Stimulated activated effector memory CD8-positive, alpha-beta T cell treated with anti-CD3 and anti-CD28 coated beads, Interleukin-12 subunit alpha, Interleukin-12 subunit beta, amount 100 ng/mL, for 72 hours (primary cell): ENCODE measurements around the gene FTSJ1.

Experiments used
- ATAC-seq: fragments of 150-1000 bp; cut with Tn5 transposase; 2 replicates; pipeline ENCODE4 v1.10.0; 2021
- DNase-seq, 2 donors: peaks; one replicate each; pipeline ENCODE4 v3.0.0; 2021 to 2022; ENCODE audit warnings: low spot score in 2 of 2
- H3K27ac Mint-ChIP-seq: one replicate; pipeline ENCODE4 v1.8.0; 2022; ENCODE audit warnings: mild to moderate bottlenecking, mixed read lengths
- H3K36me3 Mint-ChIP-seq: one replicate; pipeline ENCODE4 v1.8.0; 2022; ENCODE audit warnings: mild to moderate bottlenecking, mixed read lengths
- H3K4me1 Mint-ChIP-seq: one replicate; pipeline ENCODE4 v1.8.0; 2022; ENCODE audit warnings: mixed read lengths
- H3K4me3 Mint-ChIP-seq: one replicate; pipeline ENCODE4 v1.8.0; 2022; ENCODE audit warnings: mild to moderate bottlenecking, mixed read lengths
- H3K9me3 Mint-ChIP-seq: one replicate; pipeline ENCODE4 v1.8.0; 2022; ENCODE audit warnings: mixed read lengths

The FTSJ1 gene

GRCh38 chrX:48476919-48477318 is 920 bp downstream of the FTSJ1 start:
- ATAC-seq = no peak
- Mint-ChIP-seq H3K36me3 (peaks cover 59% of the 10 kb centered on the region), H3K27ac (peak overlapping the region; percentile 99), H3K4me1 (peaks cover 45% of the 10 kb centered on the region), H3K4me3 (peak overlapping the region; percentile 97), H3K9me3 (no peaks in the 10 kb centered on the region)
- DNase-seq = no peak

- peaks cover 45% of the 10 kb centered on the region for H3K4me1 Mint-ChIP-seq
- H3K4me3 Mint-ChIP-seq = peak overlapping the region; percentile 97
- no peak for DNase-seq
- peaks cover 72% of the 10 kb centered on the region for H3K36me3 Mint-ChIP-seq
- no peaks in the 10 kb centered on the region for H3K9me3 Mint-ChIP-seq
- H3K27ac Mint-ChIP-seq = peak overlapping the region; percentile 99
- no peak for ATAC-seq
These were observed 2.2 kb downstream of the FTSJ1 start for GRCh38 chrX:48477960-48478755.

- peak overlapping the region; percentile 99 for H3K27ac Mint-ChIP-seq
- H3K4me3 Mint-ChIP-seq = no peak overlapping the region
- peaks cover 78% of the 10 kb centered on the region for H3K36me3 Mint-ChIP-seq
- DNase-seq = no peak
- no peak for ATAC-seq
- H3K4me1 Mint-ChIP-seq = peaks cover 45% of the 10 kb centered on the region
- H3K9me3 Mint-ChIP-seq = no peaks in the 10 kb centered on the region
These were observed 2.8 kb downstream of the FTSJ1 start for GRCh38 chrX:48478806-48479205.

GRCh38 chrX:48480142-48480541 is 4.1 kb downstream of the FTSJ1 start:
- peak overlapping the region; percentile 69 for H3K27ac Mint-ChIP-seq
- H3K4me3 Mint-ChIP-seq = no peak overlapping the region
- no peak for DNase-seq
- no peak for ATAC-seq
- peaks cover 42% of the 10 kb centered on the region for H3K4me1 Mint-ChIP-seq
- H3K36me3 Mint-ChIP-seq = peaks cover 89% of the 10 kb centered on the region
- no peaks in the 10 kb centered on the region for H3K9me3 Mint-ChIP-seq

- H3K27ac Mint-ChIP-seq = peak overlapping the region; percentile 69
These were observed 4.6 kb downstream of the FTSJ1 start for GRCh38 chrX:48480583-48480982.

GRCh38 chrX:48482526-48482925 is 6.5 kb downstream of the FTSJ1 start:
- no peaks in the 10 kb centered on the region for H3K9me3 Mint-ChIP-seq
- peaks cover 88% of the 10 kb centered on the region for H3K36me3 Mint-ChIP-seq
- DNase-seq (no peak), ATAC-seq (no peak)
- no peak overlapping the region for H3K4me3 Mint-ChIP-seq
- peaks cover 28% of the 10 kb centered on the region for H3K4me1 Mint-ChIP-seq
- H3K27ac Mint-ChIP-seq = no peak overlapping the region

More at GRCh38 chrX:48480583-48480982, 4.6 kb downstream of the FTSJ1 start:
- ATAC-seq (no peak), DNase-seq (no peak)
- H3K36me3 Mint-ChIP-seq = peaks cover 92% of the 10 kb centered on the region
- H3K4me3 Mint-ChIP-seq = no peak overlapping the region
- no peaks in the 10 kb centered on the region for H3K9me3 Mint-ChIP-seq
- peaks cover 41% of the 10 kb centered on the region for H3K4me1 Mint-ChIP-seq

- Mint-ChIP-seq H3K27ac (no peak overlapping the region), H3K4me1 (no peaks in the 10 kb centered on the region), H3K9me3 (no peaks in the 10 kb centered on the region), H3K36me3 (peaks cover 40% of the 10 kb centered on the region), H3K4me3 (no peak overlapping the region)
- DNase-seq (no peak), ATAC-seq (no peak)
These were observed 11.4 kb downstream of the FTSJ1 start for GRCh38 chrX:48487362-48487798.

GRCh38 chrX:48488034-48488433 is 12.0 kb downstream of the FTSJ1 start:
- ATAC-seq (no peak), DNase-seq (no peak)
- Mint-ChIP-seq H3K27ac (no peak overlapping the region), H3K36me3 (peaks cover 34% of the 10 kb centered on the region), H3K4me1 (no peaks in the 10 kb centered on the region), H3K9me3 (no peaks in the 10 kb centered on the region), H3K4me3 (no peak overlapping the region)

- H3K9me3 Mint-ChIP-seq = no peaks in the 10 kb centered on the region
- H3K36me3 Mint-ChIP-seq = peaks cover 21% of the 10 kb centered on the region
These were observed 13.3 kb downstream of the FTSJ1 start for GRCh38 chrX:48489296-48489695.

GRCh38 chrX:48489892-48490291 is 13.9 kb downstream of the FTSJ1 start:
- Mint-ChIP-seq H3K9me3 (no peaks in the 10 kb centered on the region), H3K4me3 (no peak overlapping the region), H3K4me1 (no peaks in the 10 kb centered on the region), H3K36me3 (peaks cover 18% of the 10 kb centered on the region), H3K27ac (no peak overlapping the region)
- DNase-seq = no peak
- no peak for ATAC-seq

More at GRCh38 chrX:48489296-48489695, 13.3 kb downstream of the FTSJ1 start:
- ATAC-seq (no peak), DNase-seq (no peak)
- Mint-ChIP-seq H3K4me1 (no peaks in the 10 kb centered on the region), H3K27ac (no peak overlapping the region), H3K4me3 (no peak overlapping the region)

GRCh38 chrX:48490661-48491060 is 14.7 kb downstream of the FTSJ1 start:
- Mint-ChIP-seq H3K4me3 (no peak overlapping the region), H3K36me3 (peaks cover 11% of the 10 kb centered on the region), H3K4me1 (no peaks in the 10 kb centered on the region), H3K9me3 (no peaks in the 10 kb centered on the region), H3K27ac (no peak overlapping the region)
- ATAC-seq (no peak), DNase-seq (no peak)

GRCh38 chrX:48491809-48492208 is 15.8 kb downstream of the FTSJ1 start:
- peaks cover 7% of the 10 kb centered on the region for H3K36me3 Mint-ChIP-seq
- DNase-seq (no peak), ATAC-seq (no peak)
- no peaks in the 10 kb centered on the region for H3K4me1 Mint-ChIP-seq
- no peak overlapping the region for H3K4me3 Mint-ChIP-seq
- H3K9me3 Mint-ChIP-seq = no peaks in the 10 kb centered on the region
- H3K27ac Mint-ChIP-seq = no peak overlapping the region

GRCh38 chrX:48492293-48492910 is 16.4 kb downstream of the FTSJ1 start:
- DNase-seq (no peak), ATAC-seq (no peak)
- Mint-ChIP-seq H3K27ac (no peak overlapping the region), H3K9me3 (no peaks in the 10 kb centered on the region), H3K4me3 (no peak overlapping the region), H3K4me1 (no peaks in the 10 kb centered on the region), H3K36me3 (peaks cover 2% of the 10 kb centered on the region)

GRCh38 chrX:48493890-48494364 is 17.9 kb downstream of the FTSJ1 start:
- Mint-ChIP-seq H3K4me1 (peaks cover 5% of the 10 kb centered on the region), H3K36me3 (no peaks in the 10 kb centered on the region), H3K4me3 (no peak overlapping the region), H3K27ac (no peak overlapping the region), H3K9me3 (no peaks in the 10 kb centered on the region)
- ATAC-seq = no peak
- DNase-seq = no peak

- no peak overlapping the region for H3K4me3 Mint-ChIP-seq
- H3K4me1 Mint-ChIP-seq = peaks cover 5% of the 10 kb centered on the region
- no peak for DNase-seq
- H3K27ac Mint-ChIP-seq = no peak overlapping the region
- no peak for ATAC-seq
- H3K36me3 Mint-ChIP-seq = no peaks in the 10 kb centered on the region
- no peaks in the 10 kb centered on the region for H3K9me3 Mint-ChIP-seq
These were observed 20.7 kb downstream of the FTSJ1 start for GRCh38 chrX:48496660-48497059.

- ATAC-seq = no peak
- Mint-ChIP-seq H3K9me3 (no peaks in the 10 kb centered on the region), H3K4me1 (peaks cover 5% of the 10 kb centered on the region), H3K36me3 (no peaks in the 10 kb centered on the region), H3K4me3 (no peak overlapping the region), H3K27ac (peak overlapping the region; percentile 45)
- DNase-seq = no peak
These were observed 21.9 kb downstream of the FTSJ1 start for GRCh38 chrX:48497871-48498270.
